ENCODE results near the gene GKN1.

DNA sequence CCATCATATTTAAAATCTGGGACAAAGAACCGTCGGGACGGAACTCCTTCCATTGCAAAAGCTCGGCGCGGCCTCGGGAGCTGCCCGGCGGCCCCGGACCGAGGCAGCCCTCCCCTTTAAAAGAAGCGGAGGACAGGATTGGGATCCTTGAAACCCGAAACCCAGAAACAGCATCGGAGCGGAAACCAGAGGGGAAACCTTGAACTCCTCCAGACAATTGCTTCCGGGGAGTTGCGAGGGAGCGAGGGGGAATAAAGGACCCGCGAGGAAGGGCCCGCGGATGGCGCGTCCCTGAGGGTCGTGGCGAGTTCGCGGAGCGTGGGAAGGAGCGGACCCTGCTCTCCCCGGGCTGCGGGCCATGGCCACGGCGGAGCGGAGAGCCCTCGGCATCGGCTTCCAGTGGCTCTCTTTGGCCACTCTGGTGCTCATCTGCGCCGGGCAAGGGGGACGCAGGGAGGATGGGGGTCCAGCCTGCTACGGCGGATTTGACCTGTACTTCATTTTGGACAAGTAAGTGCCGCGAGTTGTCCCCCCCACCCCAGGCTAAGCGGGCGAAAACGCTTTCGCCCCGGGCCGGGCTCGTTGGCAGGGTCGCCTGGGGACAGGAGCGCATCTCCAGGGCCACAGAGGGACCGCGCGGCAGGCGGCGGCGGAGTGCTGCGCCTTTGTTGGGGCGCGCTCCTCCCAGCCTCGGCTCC is 38.9 kb downstream of the GKN1 start, which contains the start of gene ANTXR1:
- TF ChIP-seq, protein P1, sequence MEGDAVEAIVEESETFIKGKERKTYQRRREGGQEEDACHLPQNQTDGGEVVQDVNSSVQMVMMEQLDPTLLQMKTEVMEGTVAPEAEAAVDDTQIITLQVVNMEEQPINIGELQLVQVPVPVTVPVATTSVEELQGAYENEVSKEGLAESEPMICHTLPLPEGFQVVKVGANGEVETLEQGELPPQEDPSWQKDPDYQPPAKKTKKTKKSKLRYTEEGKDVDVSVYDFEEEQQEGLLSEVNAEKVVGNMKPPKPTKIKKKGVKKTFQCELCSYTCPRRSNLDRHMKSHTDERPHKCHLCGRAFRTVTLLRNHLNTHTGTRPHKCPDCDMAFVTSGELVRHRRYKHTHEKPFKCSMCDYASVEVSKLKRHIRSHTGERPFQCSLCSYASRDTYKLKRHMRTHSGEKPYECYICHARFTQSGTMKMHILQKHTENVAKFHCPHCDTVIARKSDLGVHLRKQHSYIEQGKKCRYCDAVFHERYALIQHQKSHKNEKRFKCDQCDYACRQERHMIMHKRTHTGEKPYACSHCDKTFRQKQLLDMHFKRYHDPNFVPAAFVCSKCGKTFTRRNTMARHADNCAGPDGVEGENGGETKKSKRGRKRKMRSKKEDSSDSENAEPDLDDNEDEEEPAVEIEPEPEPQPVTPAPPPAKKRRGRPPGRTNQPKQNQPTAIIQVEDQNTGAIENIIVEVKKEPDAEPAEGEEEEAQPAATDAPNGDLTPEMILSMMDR (IDR thresholded peaks at IDR 0.05; ENCODE audit: poor library complexity, severe bottlenecking): peak; percentile 18
- TF ChIP-seq TAF1 (IDR thresholded peaks at IDR 0.05; ENCODE audit: low read depth): no peak
- TF ChIP-seq EZH2 (IDR thresholded peaks at IDR 0.05; ENCODE audit: borderline replicate concordance, insufficient read depth, low read length, poor library complexity, severe bottlenecking): no peak
- no peak for TF ChIP-seq EP300 (conservative IDR thresholded peaks at IDR 0.05; ENCODE audit: poor library complexity, severe bottlenecking)
- TF ChIP-seq, protein P2, sequence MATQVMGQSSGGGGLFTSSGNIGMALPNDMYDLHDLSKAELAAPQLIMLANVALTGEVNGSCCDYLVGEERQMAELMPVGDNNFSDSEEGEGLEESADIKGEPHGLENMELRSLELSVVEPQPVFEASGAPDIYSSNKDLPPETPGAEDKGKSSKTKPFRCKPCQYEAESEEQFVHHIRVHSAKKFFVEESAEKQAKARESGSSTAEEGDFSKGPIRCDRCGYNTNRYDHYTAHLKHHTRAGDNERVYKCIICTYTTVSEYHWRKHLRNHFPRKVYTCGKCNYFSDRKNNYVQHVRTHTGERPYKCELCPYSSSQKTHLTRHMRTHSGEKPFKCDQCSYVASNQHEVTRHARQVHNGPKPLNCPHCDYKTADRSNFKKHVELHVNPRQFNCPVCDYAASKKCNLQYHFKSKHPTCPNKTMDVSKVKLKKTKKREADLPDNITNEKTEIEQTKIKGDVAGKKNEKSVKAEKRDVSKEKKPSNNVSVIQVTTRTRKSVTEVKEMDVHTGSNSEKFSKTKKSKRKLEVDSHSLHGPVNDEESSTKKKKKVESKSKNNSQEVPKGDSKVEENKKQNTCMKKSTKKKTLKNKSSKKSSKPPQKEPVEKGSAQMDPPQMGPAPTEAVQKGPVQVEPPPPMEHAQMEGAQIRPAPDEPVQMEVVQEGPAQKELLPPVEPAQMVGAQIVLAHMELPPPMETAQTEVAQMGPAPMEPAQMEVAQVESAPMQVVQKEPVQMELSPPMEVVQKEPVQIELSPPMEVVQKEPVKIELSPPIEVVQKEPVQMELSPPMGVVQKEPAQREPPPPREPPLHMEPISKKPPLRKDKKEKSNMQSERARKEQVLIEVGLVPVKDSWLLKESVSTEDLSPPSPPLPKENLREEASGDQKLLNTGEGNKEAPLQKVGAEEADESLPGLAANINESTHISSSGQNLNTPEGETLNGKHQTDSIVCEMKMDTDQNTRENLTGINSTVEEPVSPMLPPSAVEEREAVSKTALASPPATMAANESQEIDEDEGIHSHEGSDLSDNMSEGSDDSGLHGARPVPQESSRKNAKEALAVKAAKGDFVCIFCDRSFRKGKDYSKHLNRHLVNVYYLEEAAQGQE (IDR thresholded peaks at IDR 0.05; ENCODE audit: borderline replicate concordance): no peak
- no peak for TF ChIP-seq SMC3 (conservative IDR thresholded peaks at IDR 0.05; ENCODE audit: poor library complexity)
- TF ChIP-seq RAD21 (conservative IDR thresholded peaks at IDR 0.05): peak; percentile 4
- peak; percentile 39 for TF ChIP-seq POLR2AphosphoS5 (IDR thresholded peaks at IDR 0.05)
- peak; percentile 50 for TF ChIP-seq MXI1 (conservative IDR thresholded peaks at IDR 0.05; ENCODE audit: poor library complexity, severe bottlenecking)
